Right lobe of liver (tissue), 6 donors: ENCODE results near the gene PFN2. TPM values are rescaled to one million over a fixed set of nuclear protein-coding genes. Genes with fewer than 3 reads are reported as not detected.

ENCODE experiments used
- ATAC-seq, 4 donors: fragments of 200-7000 bp; cut with Tn5 transposase; one replicate each; pipeline ENCODE4 v1.9.1; 2020; ENCODE audit warnings: mild to moderate bottlenecking in 4 of 4, moderate library complexity in 4 of 4
- DNase-seq, 3 donors: peaks; one replicate each; pipeline ENCODE4 v3.0.0-alpha.2; 2020
- H3K27ac ChIP-seq, 3 donors: fragments of 200-600 bp; one replicate each; pipeline ENCODE4 v1.8.0; 2022
- H3K27me3 ChIP-seq, 2 donors: fragments of 200-600 bp; one replicate each; pipeline ENCODE4 v1.8.0; 2022
- H3K36me3 ChIP-seq, 4 donors: fragments of 200-600 bp; sonication (generic) in 1 of 4; one replicate each; pipeline versions ENCODE4 v1.5.1 to v1.8.0; 2017 to 2022; ENCODE audit warnings: control low read depth in 1 of 4
- H3K4me1 ChIP-seq, 4 donors: fragments of 200-600 bp; sonication (generic) in 1 of 4; one replicate each; pipeline versions ENCODE4 v1.5.1 to v1.8.0; 2017 to 2022; ENCODE audit warnings: control low read depth in 1 of 4
- H3K4me3 ChIP-seq, 3 donors: fragments of 200-600 bp; one replicate each; pipeline ENCODE4 v1.8.0; 2022
- H3K9me3 ChIP-seq, 4 donors: fragments of 200-600 bp; sonication (generic) in 1 of 4; one replicate each; pipeline versions ENCODE4 v1.5.1 to v1.8.0; 2017 to 2022; ENCODE audit warnings: control low read depth in 1 of 4
- POLR2A ChIP-seq: fragments of 450-650 bp; IDR thresholded peaks from one replicate; pipeline ENCODE4 v1.6.1; 2017; ENCODE audit warnings: antibody characterized with exemption, mild to moderate bottlenecking
- WGBS: methylation state at CpG from one replicate; pipeline ENCODE4 v1.1.6; 2018; ENCODE audit warnings: low coverage, low lambda C conversion rate; ENCODE audit not compliant: insufficient coverage; ENCODE audit errors: missing lambda C conversion rate; 5-methylcytosine and 5-hydroxymethylcytosine counted together
- intact Hi-C, 2 donors: fragments of 100-400 bp; cut with DNase I; formaldehyde crosslinking; loops; one replicate each; pipeline versions ENCODE4 v1.11.2 to v1.14.1; 2022
- total RNA-seq, 6 experiments: library from RNA; depleted of rRNA in 2 of 6; stranded (reverse); fragments of >200 nt in 2 of 6; fragmentation: NEBNext Ultra II Directional in 3 of 6; extraction: Animal tissue kit (Norgen Biotek cat#: 25700) in 3 of 6; gene quantifications; one replicate each; pipeline versions ENCODE4 v1.1.0 to v1.2.4, GENCODE V29; 2016 to 2023
- TF ChIP-seq, protein P1 (sequence below), 4 donors: fragments of 200-600 bp in 3 of 4; fragments of 450-650 bp in 1 of 4; IDR thresholded peaks; one replicate each; pipeline versions ENCODE4 v1.5.1 to v1.8.0; 2016 to 2022; ENCODE audit warnings: antibody characterized with exemption in 4 of 4, mild to moderate bottlenecking in 2 of 4
- donor health status: DM: no; HTN: yes; CAD: no.
- donor health status: DM: no; HTN: no; CAD: no.
- donor health status: DM: no; HTN: no; CAD: no.
- donor health status: DM: no; HTN: yes; CAD: no.
- donor health status: DM: no; HTN: yes; CAD: no.

The PFN2 gene
- total RNA-seq, 6 experiments from 2014 or later = 1.9 to 12.6 (median 8.5) TPM

DNA sequence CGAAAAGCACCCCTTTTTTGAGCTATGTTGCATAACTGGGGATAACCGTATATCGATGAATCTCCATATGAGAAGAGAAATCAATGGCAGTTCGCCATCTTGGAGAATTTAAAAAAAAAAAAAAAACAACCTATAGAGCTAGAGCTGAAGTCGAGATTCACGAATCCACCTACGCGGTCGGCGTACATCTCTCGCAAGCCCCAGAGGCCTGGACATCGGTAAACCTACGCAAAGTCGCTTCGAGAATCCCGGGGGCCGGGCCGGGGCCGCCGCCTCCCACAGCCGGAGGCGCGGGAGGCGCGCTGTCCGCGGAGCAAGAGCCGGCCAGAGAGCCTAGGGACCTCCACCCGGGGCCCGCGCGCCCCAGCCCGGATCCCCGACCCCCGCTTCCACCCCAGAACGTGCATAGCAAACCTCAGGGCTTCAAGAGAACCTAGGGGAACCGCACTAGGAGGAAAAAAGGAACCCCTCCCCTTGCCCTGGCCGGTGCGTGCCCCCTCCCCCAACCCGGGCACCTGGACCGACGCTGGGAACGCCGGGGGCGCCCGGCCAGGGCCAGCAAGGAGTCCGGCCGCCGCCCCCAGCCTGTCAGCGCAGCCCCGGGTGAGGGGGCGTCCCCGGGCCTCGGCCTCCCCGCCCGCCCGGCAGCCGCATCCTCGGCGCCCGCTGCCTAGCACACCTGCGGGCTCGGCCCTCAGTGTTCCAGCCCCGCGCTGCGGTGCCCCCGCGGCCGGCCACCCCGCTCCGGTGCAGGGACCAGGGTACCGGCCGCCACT lies 567 bp downstream of the PFN2 start:
- ATAC-seq (peak; percentile 78 to 83 (median 81)), DNase-seq (peak; percentile 77 to 81 (median 80))
- H3K36me3 ChIP-seq = no peaks in the 10 kb centered on the region
- intact Hi-C loops = no loop called here
- TF ChIP-seq, protein P1, sequence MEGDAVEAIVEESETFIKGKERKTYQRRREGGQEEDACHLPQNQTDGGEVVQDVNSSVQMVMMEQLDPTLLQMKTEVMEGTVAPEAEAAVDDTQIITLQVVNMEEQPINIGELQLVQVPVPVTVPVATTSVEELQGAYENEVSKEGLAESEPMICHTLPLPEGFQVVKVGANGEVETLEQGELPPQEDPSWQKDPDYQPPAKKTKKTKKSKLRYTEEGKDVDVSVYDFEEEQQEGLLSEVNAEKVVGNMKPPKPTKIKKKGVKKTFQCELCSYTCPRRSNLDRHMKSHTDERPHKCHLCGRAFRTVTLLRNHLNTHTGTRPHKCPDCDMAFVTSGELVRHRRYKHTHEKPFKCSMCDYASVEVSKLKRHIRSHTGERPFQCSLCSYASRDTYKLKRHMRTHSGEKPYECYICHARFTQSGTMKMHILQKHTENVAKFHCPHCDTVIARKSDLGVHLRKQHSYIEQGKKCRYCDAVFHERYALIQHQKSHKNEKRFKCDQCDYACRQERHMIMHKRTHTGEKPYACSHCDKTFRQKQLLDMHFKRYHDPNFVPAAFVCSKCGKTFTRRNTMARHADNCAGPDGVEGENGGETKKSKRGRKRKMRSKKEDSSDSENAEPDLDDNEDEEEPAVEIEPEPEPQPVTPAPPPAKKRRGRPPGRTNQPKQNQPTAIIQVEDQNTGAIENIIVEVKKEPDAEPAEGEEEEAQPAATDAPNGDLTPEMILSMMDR (IDR thresholded peaks at IDR 0.05) = no peak
- no peak for TF ChIP-seq POLR2A
- peaks cover 0 to 17% (median 0%) of the 10 kb centered on the region in 4 donors for H3K4me1 ChIP-seq
- H3K27ac ChIP-seq = peak overlapping the region; percentile 57 to 65 (median 59)
- WGBS = 2% methylated on average over 6 of the region's 73 CpGs
- no peaks in the 10 kb centered on the region for H3K27me3 ChIP-seq
- H3K4me3 ChIP-seq = peak overlapping the region; percentile 68 to 87 (median 76)
- H3K9me3 ChIP-seq = no peaks in the 10 kb centered on the region

DNA sequence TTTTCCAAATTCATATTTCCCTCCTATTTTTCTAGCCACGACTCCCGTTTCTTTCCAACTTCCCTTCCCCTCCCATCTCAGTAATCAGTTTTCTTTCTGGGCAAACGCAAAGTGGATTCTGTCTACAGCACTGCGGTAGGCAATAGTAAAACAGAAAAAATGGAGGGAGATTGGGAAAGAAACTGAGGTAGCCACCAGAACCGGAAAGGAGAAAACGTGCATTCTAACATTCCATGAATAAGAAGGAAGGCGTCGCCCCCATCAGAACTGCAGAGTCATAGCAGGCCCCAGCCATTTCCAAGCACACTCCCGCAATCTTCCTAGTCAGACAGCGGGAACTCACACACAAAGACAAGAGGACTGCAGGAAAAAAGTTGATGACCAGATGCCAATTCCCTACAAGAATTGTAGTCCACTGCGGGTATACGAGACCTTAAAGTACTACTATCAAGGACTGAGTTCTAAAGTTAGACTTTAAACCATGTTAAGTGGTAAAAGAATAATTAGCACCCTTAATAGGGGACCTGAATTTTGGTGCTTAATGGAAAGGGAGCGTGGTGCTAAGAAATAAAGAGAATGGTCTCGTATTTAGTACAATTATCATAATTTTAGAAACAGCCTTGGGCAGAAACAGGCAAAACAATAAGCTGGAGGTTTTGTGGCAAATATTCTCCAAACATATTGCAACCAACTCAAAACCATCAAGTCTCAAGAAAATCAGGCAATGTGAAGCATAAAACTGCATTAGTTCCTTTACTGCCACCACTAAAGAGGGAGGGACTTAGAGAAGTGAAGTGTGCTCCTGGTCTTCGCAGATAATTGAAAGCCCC lies 1.4 kb downstream of the PFN2 start:
- 46% methylated on average over 15 of the region's 15 CpGs for WGBS
- Histone ChIP-seq H3K4me3 (peak overlapping the region; percentile 68 to 87 (median 76)), H3K27ac (peak overlapping the region in 1 of 3 donors; percentile 9), H3K4me1 (peaks cover 0 to 17% (median 0%) of the 10 kb centered on the region in 4 donors), H3K36me3 (no peaks in the 10 kb centered on the region), H3K27me3 (no peaks in the 10 kb centered on the region), H3K9me3 (no peaks in the 10 kb centered on the region)
- DNase-seq (no peak), ATAC-seq (peak in 2 of 4 donors; percentile 11 to 19)
- TF ChIP-seq, protein P1 (IDR thresholded peaks at IDR 0.05) = peak in 2 of 4 donors; percentile 5 to 7
- no peak for TF ChIP-seq POLR2A
- intact Hi-C loops = no loop called here

DNA sequence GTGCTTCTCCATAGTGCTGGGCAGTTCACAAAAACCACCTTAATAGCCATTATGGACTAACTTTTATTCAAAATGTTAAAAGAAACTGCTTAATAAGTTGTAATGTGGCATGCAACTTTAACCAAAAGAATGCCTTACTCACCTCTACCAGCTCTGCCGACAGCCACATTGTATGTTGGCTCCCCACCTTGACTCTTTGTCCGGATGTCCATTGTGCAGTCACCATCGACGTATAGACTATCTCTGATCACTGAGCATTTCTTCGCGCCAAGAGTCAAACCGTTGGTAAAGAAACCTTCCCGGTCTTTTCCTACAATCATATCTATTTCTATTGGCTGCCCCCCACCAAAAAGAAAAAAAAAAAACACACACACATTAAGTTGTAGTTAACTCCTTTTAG lies 2.5 kb downstream of the PFN2 start:
- peaks cover 0 to 17% (median 0%) of the 10 kb centered on the region in 4 donors for H3K4me1 ChIP-seq
- intact Hi-C loops = no loop called here
- H3K9me3 ChIP-seq = no peaks in the 10 kb centered on the region
- no peak overlapping the region for H3K27ac ChIP-seq
- H3K27me3 ChIP-seq = no peaks in the 10 kb centered on the region
- TF ChIP-seq, protein P1 (IDR thresholded peaks at IDR 0.05) = no peak
- no peak for TF ChIP-seq POLR2A
- no peak for ATAC-seq
- H3K36me3 ChIP-seq = peaks cover 0 to 5% (median 0%) of the 10 kb centered on the region in 4 donors
- 82% methylated on average over 8 of the region's 8 CpGs for WGBS
- DNase-seq = no peak
- H3K4me3 ChIP-seq = no peak overlapping the region

DNA sequence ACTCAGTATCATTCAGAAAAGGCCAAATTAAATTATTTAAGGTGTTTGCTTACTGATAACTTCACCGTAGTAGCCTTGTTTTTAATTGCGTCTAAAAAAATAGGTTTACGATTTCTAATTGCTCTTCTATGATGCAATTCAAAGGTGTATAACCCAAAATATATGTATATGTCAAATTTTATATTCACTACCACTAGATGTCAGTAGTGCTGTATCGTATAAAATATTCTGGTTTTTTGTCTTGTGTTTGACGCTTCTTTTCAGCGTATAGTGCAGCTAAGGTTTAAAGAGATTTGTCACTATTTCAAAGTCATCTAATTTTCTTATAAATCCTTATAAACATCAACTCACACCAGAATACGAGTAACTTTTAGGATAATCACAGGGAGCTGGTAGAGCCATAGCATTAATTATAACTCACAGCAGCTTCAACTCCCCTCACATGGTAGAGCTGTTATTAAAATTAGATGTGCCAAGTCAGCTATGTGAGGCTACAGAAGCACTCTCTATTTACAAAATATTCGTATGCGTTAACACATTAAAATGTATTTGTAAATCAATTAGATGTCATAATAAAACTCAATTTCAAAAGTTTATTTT lies 3.5 kb downstream of the PFN2 start:
- Histone ChIP-seq H3K4me1 (peaks cover 0 to 17% (median 0%) of the 10 kb centered on the region in 4 donors), H3K9me3 (no peaks in the 10 kb centered on the region), H3K36me3 (peaks cover 0 to 5% (median 0%) of the 10 kb centered on the region in 4 donors), H3K27ac (no peak overlapping the region), H3K4me3 (no peak overlapping the region), H3K27me3 (no peaks in the 10 kb centered on the region)
- 15% methylated on average over 9 of the region's 9 CpGs for WGBS
- no peak for TF ChIP-seq POLR2A
- TF ChIP-seq, protein P1 (IDR thresholded peaks at IDR 0.05) = peak; percentile 50 to 61 (median 58)
- peak in 1 of 4 donors; percentile 26 for ATAC-seq
- no peak for DNase-seq
- intact Hi-C loops = no loop called here
